GM19455 (cell line): ENCODE measurements around the gene NXPH3.
"Not testable (repeated sequence)": the region's sequence is repeated elsewhere in the genome, so short reads cannot be mapped to it uniquely, and the experiment has no call there.

Source experiments
- ATAC-seq: cut with Tn5 transposase; IDR thresholded peaks from one replicate; pipeline ENCODE4 v1.9.1; 2021; ENCODE audit not compliant: unreplicated experiment

NXPH3 gene

DNA sequence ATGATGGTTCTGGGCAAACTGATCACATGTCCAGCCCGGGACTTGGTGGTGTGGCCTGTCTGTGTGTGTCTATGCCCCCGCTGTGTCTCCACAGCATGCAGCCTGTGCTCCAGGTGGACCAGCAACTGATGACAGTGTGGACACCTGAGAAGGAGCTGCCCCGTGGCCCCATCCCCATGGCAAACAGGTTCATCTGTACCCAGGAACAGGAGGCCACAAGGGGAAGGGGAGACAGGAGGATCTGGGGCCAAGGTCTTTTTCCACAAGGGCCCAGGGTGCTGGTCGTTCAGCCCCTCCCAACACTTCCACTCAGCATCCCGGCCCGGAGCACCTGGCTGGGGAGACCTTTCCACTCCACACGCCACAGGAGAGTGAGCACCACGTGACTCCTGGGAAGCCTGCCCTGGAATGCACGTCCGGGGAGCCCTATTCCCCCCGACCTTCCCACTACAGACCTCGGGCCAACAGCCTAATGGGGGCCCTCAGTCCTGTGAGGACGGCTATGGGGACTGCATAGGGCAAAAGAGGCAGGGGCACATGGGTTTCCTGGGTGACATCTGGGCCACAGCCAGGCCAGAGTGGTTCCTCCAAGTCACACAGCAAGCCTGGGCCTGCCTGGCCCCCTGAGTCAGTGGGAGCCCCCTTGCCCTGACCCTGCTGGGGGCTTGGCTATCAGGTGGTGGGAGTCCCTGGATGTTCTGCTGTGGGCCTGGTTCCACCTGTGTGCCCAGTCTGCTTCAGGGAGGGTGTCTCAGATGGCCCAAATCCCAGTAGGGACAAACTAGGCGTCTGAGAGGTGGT lies 20.8 kb upstream of the NXPH3 start:
- ATAC-seq, result no peak

GRCh38 chr17:49555495-49556222 lies 20.0 kb upstream of the NXPH3 start:
- ATAC-seq, result no peak

GRCh38 chr17:49556223-49556943 lies 19.3 kb upstream of the NXPH3 start:
- ATAC-seq, result no peak

DNA sequence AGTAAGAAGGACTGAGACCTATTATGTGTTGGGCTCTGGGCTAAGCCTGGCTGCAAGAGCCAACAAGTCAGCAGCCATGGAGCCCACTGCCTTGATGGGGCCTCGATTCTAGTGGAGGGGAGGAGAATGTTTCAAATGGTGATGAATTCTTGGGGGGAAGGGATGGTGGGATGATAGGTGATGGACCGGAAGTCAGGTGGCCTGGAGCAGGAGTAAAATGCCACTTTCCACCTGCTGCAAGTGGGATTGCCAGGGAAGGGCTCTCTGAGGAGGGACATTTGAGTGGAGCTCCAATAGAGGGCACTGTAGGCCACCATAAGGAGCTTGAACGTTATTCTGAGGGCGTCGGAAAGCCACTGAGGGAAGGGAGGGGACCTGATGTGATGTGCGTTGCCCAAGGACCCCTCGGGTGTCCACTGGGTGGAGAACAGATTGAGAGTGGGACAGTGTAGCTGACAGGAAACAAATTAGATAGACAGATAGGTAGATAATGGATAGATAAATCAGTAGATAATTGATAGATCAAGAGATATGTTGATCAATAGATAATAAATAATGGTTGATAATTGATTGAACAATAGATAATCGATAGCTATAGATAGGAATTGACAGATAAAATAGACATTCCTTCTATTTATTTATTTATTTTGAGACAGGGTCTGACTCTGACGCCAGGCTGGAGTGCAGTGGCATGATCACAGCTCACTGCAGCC lies 18.2 kb upstream of the NXPH3 start:
- ATAC-seq, result no peak

- ATAC-seq, result no peak
These were observed 11.0 kb upstream of the NXPH3 start for GRCh38 chr17:49564638-49565037.

DNA sequence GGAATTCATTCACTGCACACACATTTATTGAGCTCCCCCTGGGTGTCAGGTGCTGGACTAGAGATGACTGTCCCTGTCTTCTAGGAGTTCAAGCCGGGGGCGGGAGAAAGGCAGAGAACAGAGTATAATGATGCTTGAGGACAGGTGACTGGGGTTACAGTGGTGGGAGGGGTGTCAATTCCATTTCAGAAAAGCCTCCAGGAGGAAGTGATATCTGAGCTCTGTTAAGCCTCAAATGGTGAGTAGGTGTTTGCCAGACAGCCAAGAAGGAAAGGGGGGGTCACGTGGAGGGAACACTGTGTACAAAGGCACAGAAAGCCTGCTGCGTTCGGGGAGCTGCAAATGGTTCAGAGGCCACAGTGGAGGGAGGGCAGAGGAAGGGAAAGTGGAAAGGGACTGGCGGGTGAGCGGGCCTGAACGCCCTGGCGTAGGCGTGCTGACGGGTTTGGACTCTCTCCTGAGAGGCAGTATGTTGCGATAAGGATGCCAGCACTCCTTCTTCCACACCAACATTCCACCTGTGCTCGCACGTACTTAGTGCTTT lies 9.7 kb upstream of the NXPH3 start:
- no peak for ATAC-seq

DNA sequence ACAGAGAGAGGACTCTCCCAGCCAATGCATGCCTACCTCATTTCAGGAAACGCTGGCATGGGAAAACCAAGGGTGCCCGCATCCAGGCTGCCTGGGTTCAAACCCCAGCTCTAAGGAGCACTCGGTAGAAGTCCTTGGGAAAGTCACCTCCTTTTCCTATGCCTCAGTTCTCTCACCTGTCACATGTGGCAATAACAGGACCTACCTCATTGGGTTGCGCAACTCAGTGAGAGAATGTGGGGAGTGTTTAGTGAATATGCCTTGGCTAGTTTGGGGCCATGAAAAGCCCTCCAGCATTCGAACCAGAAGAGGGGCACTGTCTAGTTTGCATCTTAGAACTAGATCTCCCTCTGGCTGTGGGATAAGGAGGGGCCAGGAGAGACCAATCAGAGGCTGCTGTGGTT lies 9.0 kb upstream of the NXPH3 start:
- no peak for ATAC-seq

GRCh38 chr17:49567104-49567521 lies 8.6 kb upstream of the NXPH3 start:
- ATAC-seq, result no peak

DNA sequence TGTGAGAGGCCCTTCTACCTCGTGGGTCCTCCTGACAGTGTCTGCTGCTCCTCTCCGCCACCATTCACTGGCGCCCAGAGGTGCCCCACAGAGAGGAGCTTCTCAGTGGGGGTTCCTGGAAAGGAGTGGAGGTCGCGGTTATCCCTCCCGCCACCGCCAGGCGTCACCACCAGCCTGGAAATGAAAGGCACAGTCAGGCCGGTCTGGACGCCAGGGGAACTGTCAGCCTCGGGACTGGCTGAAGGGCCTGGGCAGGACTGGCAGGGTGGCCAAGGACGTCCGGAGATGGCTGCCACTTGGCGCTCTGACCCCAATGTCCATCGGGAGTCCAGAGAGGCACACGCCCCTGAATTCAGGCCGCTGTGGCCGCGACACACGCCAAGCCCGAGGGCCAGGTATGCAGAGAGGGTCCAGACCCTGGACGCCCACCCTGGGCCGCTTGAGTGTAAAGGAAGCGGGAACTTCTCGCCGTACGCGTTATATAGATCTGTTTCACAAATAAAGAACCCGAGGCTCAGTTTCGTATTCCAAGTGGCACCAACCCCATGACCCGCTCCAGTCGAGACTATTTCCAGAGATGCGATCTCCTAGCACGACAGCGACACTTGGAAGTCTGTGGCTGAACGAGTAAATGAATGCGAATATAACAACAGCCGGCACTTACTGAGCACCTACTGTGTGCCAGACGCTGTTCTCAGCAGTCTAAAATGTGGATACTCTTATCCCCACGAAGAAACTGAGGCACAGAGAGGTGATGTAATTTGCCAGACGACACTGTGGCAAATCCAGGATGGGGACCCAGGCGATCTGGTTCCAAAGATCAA lies 7.6 kb upstream of the NXPH3 start:
- no peak for ATAC-seq

DNA sequence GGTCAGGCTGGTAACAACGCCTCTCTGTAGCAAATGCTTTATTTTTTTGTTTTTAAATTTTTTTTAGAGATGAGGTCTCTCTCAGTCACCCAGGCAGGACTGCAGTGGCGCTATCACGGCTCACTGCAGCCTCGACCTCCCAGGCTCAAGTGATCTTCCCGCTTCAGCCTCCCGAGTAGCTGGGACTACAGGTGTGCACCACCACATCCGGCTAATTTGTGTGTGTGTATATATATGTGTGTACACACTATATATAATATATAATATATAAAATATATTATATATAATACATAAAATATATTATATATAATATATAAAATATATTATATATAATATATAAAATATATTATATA lies 7.0 kb upstream of the NXPH3 start:
- ATAC-seq, result not testable (repeated sequence)

- ATAC-seq, result no peak
These were observed 5.0 kb upstream of the NXPH3 start for GRCh38 chr17:49570540-49571242.

GRCh38 chr17:49571283-49571682 lies 4.4 kb upstream of the NXPH3 start:
- no peak for ATAC-seq

DNA sequence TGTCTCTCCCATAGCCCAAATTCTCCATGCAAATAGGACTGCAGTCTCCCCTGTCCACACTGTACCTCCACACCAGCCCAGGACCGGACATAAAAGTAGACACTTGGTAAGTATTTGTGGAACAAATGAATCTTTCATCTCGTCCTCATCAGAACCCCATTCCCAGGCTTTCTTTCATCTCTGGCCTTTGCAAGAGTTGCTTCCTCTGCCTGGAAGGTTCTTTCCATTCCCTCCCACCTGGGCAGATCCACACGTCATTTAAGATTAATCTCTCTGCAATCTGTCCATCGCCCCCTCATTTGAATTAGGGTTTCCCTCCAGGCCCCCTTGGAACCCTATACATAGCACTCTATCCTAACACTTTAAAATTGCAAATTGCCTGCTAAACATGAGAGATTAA lies 3.9 kb upstream of the NXPH3 start:
- ATAC-seq, result no peak

DNA sequence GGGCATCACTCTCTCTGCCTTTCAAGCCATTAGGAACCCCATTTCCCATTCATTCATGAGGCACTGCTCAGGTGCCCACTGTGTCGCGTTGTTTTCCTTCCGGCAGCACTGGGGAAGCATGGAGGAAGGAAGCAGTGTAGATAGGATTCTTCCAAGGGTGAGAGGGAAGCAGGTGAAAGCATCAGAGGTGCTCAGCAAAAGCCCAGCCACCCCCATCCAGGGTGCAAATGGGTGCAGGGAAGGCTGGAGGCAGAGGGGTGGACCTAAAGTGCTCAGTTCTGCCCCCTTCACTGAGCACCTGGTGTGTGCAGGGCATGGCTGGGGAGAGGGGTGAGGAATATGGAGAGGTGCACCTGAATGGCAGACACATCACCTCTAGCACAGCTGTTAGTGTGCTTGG lies 3.4 kb upstream of the NXPH3 start:
- no peak for ATAC-seq

- no peak for ATAC-seq
These were observed 2.8 kb upstream of the NXPH3 start for GRCh38 chr17:49572806-49573420.

DNA sequence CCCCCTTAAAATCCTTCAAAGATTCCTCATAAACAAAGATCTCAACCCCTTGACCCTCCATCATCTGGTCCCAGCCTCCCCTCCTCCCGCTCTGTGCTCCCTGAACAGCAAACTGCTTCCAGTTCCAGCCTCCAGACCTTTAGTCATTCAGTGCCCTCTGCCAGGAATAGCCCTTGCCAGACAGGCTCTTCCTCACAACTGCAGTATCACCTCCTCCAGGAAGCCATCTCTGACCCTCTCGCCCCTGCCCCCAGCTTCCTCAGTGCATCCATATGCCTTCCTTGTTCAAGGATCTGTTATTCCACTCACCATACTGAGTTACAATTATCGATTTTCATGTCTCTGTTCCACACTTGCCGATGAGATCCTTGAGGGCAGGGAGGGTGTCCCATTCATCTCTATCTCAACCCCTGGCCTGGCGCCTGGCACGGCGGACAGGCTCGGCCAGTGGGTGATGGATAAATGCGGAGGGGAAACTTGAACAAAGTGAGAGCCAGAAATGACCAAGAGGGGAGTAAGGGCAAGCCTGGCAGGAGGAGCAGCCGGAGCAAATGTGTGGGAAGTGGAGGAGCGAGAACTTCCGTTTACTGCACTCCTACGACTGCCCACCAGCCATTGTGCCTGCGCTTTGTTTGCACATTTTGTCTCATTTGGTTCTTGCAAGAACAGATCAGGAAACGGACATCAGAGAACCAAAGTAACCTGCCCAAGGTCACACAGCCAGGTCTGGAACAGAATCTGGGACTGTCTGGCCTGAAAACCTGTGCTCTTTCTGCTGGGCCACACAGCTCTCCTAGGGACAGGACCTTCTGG lies 2.0 kb upstream of the NXPH3 start:
- no peak for ATAC-seq

GRCh38 chr17:49574323-49574781 lies 1.3 kb upstream of the NXPH3 start:
- ATAC-seq, result no peak
